HEK293T (cell line): ENCODE data around the gene ATP5MG.
"Not testable (repeated sequence)": the region's sequence is repeated elsewhere in the genome, so short reads cannot be mapped to it uniquely, and the experiment has no call there.

ENCODE experiments used
- CTCF ChIA-PET: fragments of 350-600 bp; formaldehyde crosslinking; extraction: SDS; loops from one replicate; lab custom pipeline; 2021; ENCODE audit warnings: antibody characterized with exemption, inconsistent platforms; lab: Yijun Ruan, JAX
- POLR2A ChIA-PET: fragments of 350-600 bp; formaldehyde crosslinking; extraction: SDS; loops from one replicate; lab custom pipeline; 2020; ENCODE audit warnings: antibody characterized with exemption, inconsistent platforms; lab: Yijun Ruan, JAX
- DNase-seq: peaks from one replicate; pipeline ENCODE4 v3.0.0; 2012; ENCODE audit warnings: mixed read lengths; ENCODE audit errors: extremely low spot score
- ARNT ChIP-seq: fragments of 450-650 bp; IDR thresholded peaks from 2 replicates; pipeline ENCODE4 v1.6.1; 2017; ENCODE audit warnings: mild to moderate bottlenecking
- BHLHE40 ChIP-seq: fragments of 450-650 bp; IDR thresholded peaks from 2 replicates; pipeline ENCODE4 v1.6.1; 2016; ENCODE audit warnings: mild to moderate bottlenecking, moderate library complexity, borderline replicate concordance
- CTBP1 ChIP-seq: fragments of 450-650 bp; IDR thresholded peaks from 2 replicates; pipeline ENCODE4 v1.6.1; 2016; ENCODE audit warnings: borderline replicate concordance
- ELF4 ChIP-seq: fragments of 450-650 bp; IDR thresholded peaks from 2 replicates; pipeline ENCODE4 v1.6.1; 2017; ENCODE audit warnings: antibody characterized with exemption
- FOXA1 ChIP-seq: fragments of 450-650 bp; IDR thresholded peaks from 2 replicates; pipeline ENCODE4 v1.6.1; 2016; ENCODE audit warnings: mild to moderate bottlenecking
- FOXK2 ChIP-seq: fragments of 450-650 bp; IDR thresholded peaks from 2 replicates; pipeline ENCODE4 v1.6.1; 2016; ENCODE audit warnings: mild to moderate bottlenecking
- FOXM1 ChIP-seq: fragments of 450-650 bp; IDR thresholded peaks from 2 replicates; pipeline ENCODE4 v1.6.1; 2017; ENCODE audit warnings: mild to moderate bottlenecking, borderline replicate concordance
- L3MBTL2 ChIP-seq: fragments of 450-650 bp; conservative IDR thresholded peaks from 2 replicates; pipeline ENCODE4 v1.6.1; 2016; ENCODE audit warnings: mild to moderate bottlenecking
- LEF1 ChIP-seq: fragments of 450-650 bp; IDR thresholded peaks from 2 replicates; pipeline ENCODE4 v1.6.1; 2017; ENCODE audit warnings: mild to moderate bottlenecking, borderline replicate concordance
- NFRKB ChIP-seq: fragments of 450-650 bp; IDR thresholded peaks from 2 replicates; pipeline ENCODE4 v1.6.1; 2016; ENCODE audit warnings: mild to moderate bottlenecking, moderate library complexity
- PKNOX1 ChIP-seq: fragments of 450-650 bp; IDR thresholded peaks from 2 replicates; pipeline ENCODE4 v1.6.1; 2016
- SP1 ChIP-seq: fragments of 450-650 bp; IDR thresholded peaks from 2 replicates; pipeline ENCODE4 v1.6.1; 2017
- SUZ12 ChIP-seq: fragments of 450-650 bp; IDR thresholded peaks from 2 replicates; pipeline ENCODE4 v1.6.1; 2016; ENCODE audit warnings: mild to moderate bottlenecking
- TARDBP ChIP-seq: fragments of 450-650 bp; IDR thresholded peaks from 2 replicates; pipeline ENCODE4 v1.6.1; 2016
- ZNF384 ChIP-seq: fragments of 450-650 bp; IDR thresholded peaks from 2 replicates; pipeline ENCODE4 v1.6.1; 2016

Gene ATP5MG

GRCh38 chr11:118382954-118383353 lies 18.5 kb upstream of the ATP5MG start:
- CTCF ChIA-PET: no interaction called here
- no peak for TF ChIP-seq FOXA1
- no peak for TF ChIP-seq SUZ12
- no peak for TF ChIP-seq BHLHE40
- TF ChIP-seq LEF1: no peak
- TF ChIP-seq FOXK2: no peak
- no peak for TF ChIP-seq L3MBTL2
- no peak for DNase-seq
- POLR2A ChIA-PET: no interaction called here

GRCh38 chr11:118383657-118384056 lies 17.7 kb upstream of the ATP5MG start:
- ChIA-PET CTCF (no interaction called here), POLR2A (interaction anchor here (1.1 kb wide), 1 partner anchor 19 kb away, joined by 5 read pairs; the partner anchor contains the start of gene ATP5MG)
- TF ChIP-seq FOXA1 (no peak), L3MBTL2 (no peak), SP1 (no peak), TARDBP (no peak), ARNT (no peak), FOXM1 (no peak), BHLHE40 (no peak), CTBP1 (no peak), SUZ12 (no peak), ZNF384 (no peak), NFRKB (no peak), LEF1 (no peak)
- DNase-seq: no peak

GRCh38 chr11:118396097-118396501 lies 5.3 kb upstream of the ATP5MG start:
- ChIA-PET POLR2A (no interaction called here), CTCF (interaction anchor here (0.6 kb wide), 2 partner anchors 24 to 47 kb away, joined by 3 read pairs; no protein-coding TSS in a partner anchor)
- DNase-seq: no peak
- TF ChIP-seq L3MBTL2: no peak
- no peak for TF ChIP-seq FOXM1
- no peak for TF ChIP-seq LEF1
- no peak for TF ChIP-seq BHLHE40
- no peak for TF ChIP-seq TARDBP
- TF ChIP-seq FOXK2: no peak
- TF ChIP-seq SUZ12: no peak
- no peak for TF ChIP-seq ARNT

GRCh38 chr11:118397448-118397847 lies 4.0 kb upstream of the ATP5MG start:
- ChIA-PET CTCF (no interaction called here), POLR2A (interaction anchor here (0.9 kb wide), 1 partner anchor 11 kb away, joined by 3 read pairs; no protein-coding TSS in a partner anchor)
- DNase-seq: no peak
- TF ChIP-seq SP1: no peak
- TF ChIP-seq SUZ12: no peak
- TF ChIP-seq NFRKB: no peak
- TF ChIP-seq FOXK2: no peak
- no peak for TF ChIP-seq ARNT
- TF ChIP-seq ELF4: no peak
- no peak for TF ChIP-seq PKNOX1

- ChIA-PET POLR2A (no interaction called here), CTCF (interaction anchor here (1.0 kb wide), 1 partner anchor 32 kb away, joined by 4 read pairs; no protein-coding TSS in a partner anchor)
- no peak for DNase-seq
- TF ChIP-seq LEF1 (no peak), CTBP1 (no peak), TARDBP (no peak), FOXK2 (no peak), SUZ12 (no peak), FOXA1 (no peak), BHLHE40 (no peak)
Observed at GRCh38 chr11:118398791-118399559, 2.4 kb upstream of the ATP5MG start.

- ChIA-PET CTCF (no interaction called here), POLR2A (interaction anchor here (0.7 to 1.9 kb wide), 4 partner anchors 11 to 33 kb away, joined by 3 to 8 read pairs (median 6); no protein-coding TSS in a partner anchor)
- no peak for DNase-seq
Observed at GRCh38 chr11:118401880-118402590, 629 bp downstream of the ATP5MG start.

GRCh38 chr11:118402594-118402993 lies 1.2 kb downstream of the ATP5MG start:
- POLR2A ChIA-PET: interaction anchor here (0.7 to 1.9 kb wide), 4 partner anchors 10 to 33 kb away, joined by 3 to 8 read pairs (median 6); no protein-coding TSS in a partner anchor
- DNase-seq, CTCF ChIA-PET: not testable (repeated sequence)

More at GRCh38 chr11:118401880-118402590, 629 bp downstream of the ATP5MG start:
- no peak for TF ChIP-seq SUZ12
- TF ChIP-seq L3MBTL2: no peak
- TF ChIP-seq LEF1: no peak
- no peak for TF ChIP-seq ARNT
